Activated T-cell treated with anti-CD3 and anti-CD28 coated beads, Interleukin-2, amount 50 U/mL, for 24 hours (primary cell): ENCODE measurements around the gene FCER1G.

Experiments
- DNase-seq: peaks from one replicate; pipeline ENCODE4 v3.0.0-alpha.2; 2020
- H3K27ac Mint-ChIP-seq: 2 replicates; pipeline ENCODE4 v1.8.0; 2020; ENCODE audit warnings: mild to moderate bottlenecking, mixed read lengths
- H3K27me3 Mint-ChIP-seq: 2 replicates; pipeline ENCODE4 v1.8.0; 2020; ENCODE audit warnings: mixed read lengths
- H3K36me3 Mint-ChIP-seq: 2 replicates; pipeline ENCODE4 v1.8.0; 2020; ENCODE audit warnings: low read depth, mixed read lengths
- H3K4me1 Mint-ChIP-seq: 2 replicates; pipeline ENCODE4 v1.8.0; 2020; ENCODE audit warnings: low read depth, mixed read lengths
- H3K4me3 Mint-ChIP-seq: 2 replicates; pipeline ENCODE4 v1.8.0; 2020; ENCODE audit warnings: mild to moderate bottlenecking, moderate library complexity, mixed read lengths
- H3K9me3 Mint-ChIP-seq: 2 replicates; pipeline ENCODE4 v1.8.0; 2020; ENCODE audit warnings: mixed read lengths

FCER1G gene

DNA sequence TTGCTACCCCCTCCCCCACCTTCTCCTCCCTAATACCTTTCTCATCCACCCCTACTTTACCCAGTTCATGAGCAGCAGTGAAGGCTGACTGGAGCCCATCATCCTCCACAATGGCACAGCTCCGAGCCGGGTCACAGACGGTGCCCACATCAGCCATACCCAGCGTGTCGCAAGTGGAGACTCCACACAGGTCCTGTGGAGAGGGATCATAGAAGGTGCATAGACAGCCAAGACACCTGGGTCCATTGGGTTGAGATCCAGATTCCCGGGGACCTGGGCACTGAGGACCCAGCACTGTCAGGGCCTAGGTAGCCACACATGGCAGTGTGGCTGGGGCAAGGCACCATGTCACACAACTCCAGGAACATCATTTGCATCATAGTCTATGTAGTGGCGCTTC is 19.0 kb upstream of the FCER1G start:
- no peaks in the 10 kb centered on the region for H3K36me3 Mint-ChIP-seq
- H3K27ac Mint-ChIP-seq: no peak overlapping the region
- no peaks in the 10 kb centered on the region for H3K9me3 Mint-ChIP-seq
- peaks cover 35% of the 10 kb centered on the region for H3K4me1 Mint-ChIP-seq
- H3K27me3 Mint-ChIP-seq: no peaks in the 10 kb centered on the region
- H3K4me3 Mint-ChIP-seq: no peak overlapping the region
- DNase-seq: no peak

DNA sequence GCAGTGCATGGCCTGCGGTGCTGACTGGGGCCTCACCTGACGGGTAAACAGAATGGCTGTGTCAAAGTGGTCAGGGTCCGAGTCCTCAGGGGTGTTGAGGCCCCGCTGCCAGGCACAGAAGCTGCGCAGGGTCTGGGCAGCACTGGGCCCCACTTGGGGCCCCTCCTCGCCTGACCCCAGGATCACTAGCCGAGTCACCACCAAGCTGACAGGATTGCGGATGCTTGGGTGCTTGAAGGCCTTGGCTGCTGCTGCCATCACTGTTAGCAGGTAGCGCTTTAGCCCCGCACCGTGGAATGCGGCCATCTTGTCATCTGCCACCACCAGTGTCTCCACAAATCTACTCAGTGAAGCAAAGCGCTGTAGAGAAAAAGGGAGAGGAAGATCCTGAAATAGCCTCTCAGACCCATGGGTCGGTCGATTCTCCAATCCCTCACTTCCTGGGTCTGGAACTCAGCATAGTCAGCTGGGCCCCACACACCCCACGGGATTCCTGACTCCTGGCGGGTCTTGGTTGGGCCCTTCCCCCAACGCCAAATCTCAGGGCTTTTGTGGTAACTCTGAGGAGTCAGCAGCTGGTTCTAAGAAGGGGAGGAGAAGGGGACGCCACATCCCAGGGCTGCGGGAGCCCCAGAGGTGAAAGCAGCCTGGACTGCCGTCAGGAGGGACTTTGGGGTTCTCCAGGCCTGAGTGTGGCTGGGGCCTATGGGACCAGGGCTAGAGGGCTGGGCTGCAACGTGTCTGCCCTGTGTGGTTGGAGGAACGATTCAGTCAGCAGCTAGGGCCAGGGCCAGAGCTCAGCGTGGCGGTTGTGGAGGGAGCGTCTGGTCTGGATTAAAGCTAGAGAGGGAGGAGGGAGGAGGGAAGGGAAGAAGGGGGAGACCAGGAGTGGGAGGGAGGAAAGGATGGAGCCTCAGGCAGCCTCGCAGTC is 18.3 kb upstream of the FCER1G start:
- Mint-ChIP-seq H3K27me3 (no peaks in the 10 kb centered on the region), H3K4me3 (no peak overlapping the region), H3K27ac (peak overlapping the region; percentile 51), H3K9me3 (no peaks in the 10 kb centered on the region), H3K4me1 (peaks cover 42% of the 10 kb centered on the region), H3K36me3 (no peaks in the 10 kb centered on the region)
- no peak for DNase-seq

DNA sequence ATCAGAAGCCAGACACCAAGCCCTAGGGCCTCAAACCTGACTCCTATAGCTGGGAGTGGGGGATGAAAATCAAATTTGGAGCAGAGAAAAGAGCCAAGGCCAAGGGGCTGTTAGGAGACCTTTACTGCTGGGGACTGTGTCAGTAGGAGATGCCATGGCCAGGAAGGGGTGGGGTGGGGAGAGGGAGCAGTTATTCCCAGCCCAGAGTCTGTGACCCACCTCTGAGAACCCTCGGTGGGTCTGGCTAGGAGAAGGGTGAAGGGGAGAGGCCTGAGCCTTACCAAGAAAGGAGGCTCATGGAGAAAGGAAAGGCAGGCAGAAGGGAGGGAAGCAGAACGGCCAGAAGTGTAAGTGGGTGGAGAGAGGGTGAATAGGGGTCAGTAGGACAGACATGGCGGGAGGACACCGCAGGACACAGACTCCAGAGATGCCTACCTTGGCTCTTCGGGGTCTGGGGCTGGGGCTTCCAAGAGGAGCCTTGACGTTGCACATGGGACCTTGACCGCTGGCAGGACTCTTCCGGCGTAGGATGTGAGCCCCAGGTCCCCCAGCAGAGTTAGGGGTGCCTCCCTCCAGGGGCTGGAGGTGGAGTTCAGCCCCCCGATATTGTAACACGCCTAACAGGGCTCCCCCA is 17.4 kb upstream of the FCER1G start:
- H3K4me3 Mint-ChIP-seq: no peak overlapping the region
- H3K4me1 Mint-ChIP-seq: peaks cover 42% of the 10 kb centered on the region
- no peaks in the 10 kb centered on the region for H3K27me3 Mint-ChIP-seq
- H3K27ac Mint-ChIP-seq: no peak overlapping the region
- no peak for DNase-seq
- no peaks in the 10 kb centered on the region for H3K9me3 Mint-ChIP-seq
- peaks cover 6% of the 10 kb centered on the region for H3K36me3 Mint-ChIP-seq

DNA sequence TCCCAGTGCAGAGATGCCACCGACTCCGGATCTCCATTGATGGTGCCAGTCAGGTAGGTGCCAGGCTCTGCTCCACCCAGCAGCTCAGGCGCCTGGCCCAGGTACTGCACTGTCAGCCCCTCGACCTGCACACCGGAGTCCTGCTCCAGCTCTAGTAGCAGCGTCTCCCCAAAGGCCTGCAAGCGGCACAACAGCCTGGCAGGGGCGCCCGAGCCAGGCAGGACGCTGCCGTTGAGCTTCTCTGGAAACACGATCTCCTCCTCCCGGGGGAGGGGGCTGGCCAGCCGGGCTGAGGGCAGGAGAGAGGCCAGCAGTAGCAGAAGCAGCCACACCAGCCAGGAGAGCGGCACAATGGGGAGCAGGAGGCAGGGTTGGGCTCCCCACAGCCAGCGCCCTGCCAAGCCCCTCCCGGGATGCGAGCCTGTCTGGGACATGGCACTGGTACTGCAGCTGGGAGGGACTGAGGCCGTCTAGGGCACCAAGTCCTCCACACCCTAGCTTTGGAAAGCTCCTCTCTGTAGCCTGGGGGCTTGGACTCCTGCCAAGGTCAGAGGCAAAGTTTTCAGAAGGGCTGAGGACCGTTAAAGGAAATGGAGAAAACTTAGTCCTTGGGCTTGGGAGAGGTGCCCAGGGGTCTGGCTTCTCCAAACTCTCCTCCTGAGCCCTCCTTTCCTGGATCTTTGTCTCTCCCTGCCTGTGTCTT is 16.8 kb upstream of the FCER1G start:
- no peak for DNase-seq
- H3K36me3 Mint-ChIP-seq: peaks cover 9% of the 10 kb centered on the region
- H3K4me1 Mint-ChIP-seq: peaks cover 41% of the 10 kb centered on the region
- no peak overlapping the region for H3K27ac Mint-ChIP-seq
- H3K27me3 Mint-ChIP-seq: no peaks in the 10 kb centered on the region
- no peaks in the 10 kb centered on the region for H3K9me3 Mint-ChIP-seq
- no peak overlapping the region for H3K4me3 Mint-ChIP-seq

DNA sequence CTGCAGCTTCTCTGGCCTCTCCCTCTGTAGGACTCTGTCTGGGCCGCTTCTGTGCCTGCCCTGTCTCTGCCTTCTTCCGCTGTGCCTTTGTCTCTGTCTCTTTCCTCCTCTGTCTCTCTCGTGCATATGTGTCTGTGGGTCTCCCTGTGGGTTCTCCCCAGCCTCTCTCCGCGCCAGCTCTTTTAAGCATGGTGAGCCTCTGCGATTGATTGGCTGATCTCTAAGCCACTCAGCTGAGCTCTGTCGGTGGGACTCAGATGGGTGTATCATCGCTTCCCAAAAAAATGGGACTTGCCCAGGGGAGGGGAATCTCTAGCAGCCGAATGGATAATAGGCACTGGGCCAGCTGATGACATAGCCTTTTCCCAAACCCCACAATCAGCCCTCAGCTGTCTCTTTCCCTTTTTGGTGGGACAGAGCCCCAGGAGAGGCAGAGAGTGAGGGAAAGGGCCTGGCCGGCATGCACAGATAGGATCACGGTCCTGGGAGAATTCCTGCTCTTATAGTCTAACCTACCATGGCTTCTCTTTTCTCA is 16.1 kb upstream of the FCER1G start, which contains the start of gene ADAMTS4:
Gene ADAMTS4, minus strand, starts transcription at position 158 of the 535 bp plus-strand sequence. CDS start 427 bp downstream, outside the sequence.
- Mint-ChIP-seq H3K4me1 (peaks cover 47% of the 10 kb centered on the region), H3K27me3 (no peaks in the 10 kb centered on the region), H3K4me3 (no peak within 1 kb of the TSS), H3K36me3 (peaks cover 15% of the 10 kb centered on the region), H3K27ac (peak within 1 kb of the TSS; percentile 96), H3K9me3 (no peaks in the 10 kb centered on the region)
- no peak for DNase-seq

DNA sequence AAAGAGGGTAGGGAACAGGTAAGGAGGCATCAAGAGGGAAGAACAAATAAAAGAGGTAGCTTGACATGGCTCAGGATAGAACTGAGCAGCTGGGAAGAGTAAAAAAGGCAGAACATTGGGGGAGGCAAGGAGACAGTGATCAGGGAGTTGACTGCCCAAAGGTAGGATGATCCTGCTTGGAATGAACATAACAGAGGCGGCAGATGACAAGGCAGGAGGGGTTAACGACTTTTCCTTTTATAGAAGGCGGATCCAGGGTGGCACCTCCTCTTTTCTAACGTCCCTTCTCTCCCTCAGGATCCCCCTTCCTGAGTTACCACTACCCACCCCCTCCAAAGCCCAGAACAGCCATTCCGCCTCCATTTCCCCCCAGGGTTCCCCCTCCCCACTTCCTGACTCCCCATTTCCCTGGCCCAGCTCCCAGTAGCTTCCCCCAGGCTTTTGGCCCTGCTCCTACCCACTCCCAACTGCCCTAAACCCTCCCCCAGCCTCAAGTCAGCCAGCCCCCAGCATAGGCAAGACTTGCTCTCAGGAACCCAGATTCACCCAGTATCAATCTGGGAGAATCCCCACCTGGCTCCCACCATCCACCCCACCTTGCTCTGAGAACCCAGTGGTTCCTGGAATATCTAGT is 15.5 kb upstream of the FCER1G start:
- DNase-seq: no peak
- Mint-ChIP-seq H3K27ac (peak overlapping the region; percentile 96), H3K27me3 (no peaks in the 10 kb centered on the region), H3K4me3 (no peak overlapping the region), H3K9me3 (no peaks in the 10 kb centered on the region), H3K4me1 (peaks cover 52% of the 10 kb centered on the region), H3K36me3 (peaks cover 22% of the 10 kb centered on the region)

DNA sequence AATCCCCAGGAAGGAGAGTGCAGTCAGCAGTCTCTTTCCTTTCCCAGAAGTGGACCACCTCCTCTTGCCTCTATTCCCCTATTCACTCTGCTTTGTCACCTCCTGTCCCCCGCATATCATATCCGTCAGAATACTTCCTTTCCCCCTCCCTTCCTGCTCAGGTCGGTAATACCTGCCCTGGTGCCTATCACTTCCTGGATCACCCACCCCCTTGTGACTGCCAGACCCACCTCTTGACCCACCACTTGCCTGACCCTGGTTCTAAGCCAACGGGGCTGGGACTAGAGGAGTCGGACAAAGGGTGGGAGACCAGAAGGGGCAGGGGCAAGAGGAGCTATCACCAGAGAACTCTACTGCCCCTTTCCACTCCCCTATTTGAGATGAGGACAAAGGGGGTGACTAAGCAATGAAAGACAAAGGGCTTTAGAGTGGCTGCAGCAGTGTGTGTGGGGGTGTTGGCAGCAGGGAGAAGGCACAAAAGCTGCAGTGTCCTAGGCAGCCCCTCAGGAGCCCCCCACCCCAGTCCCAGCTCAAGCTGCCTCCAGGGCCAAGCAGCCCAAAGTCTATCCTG is 14.6 kb upstream of the FCER1G start:
- H3K4me1 Mint-ChIP-seq: peaks cover 50% of the 10 kb centered on the region
- no peaks in the 10 kb centered on the region for H3K9me3 Mint-ChIP-seq
- peaks cover 29% of the 10 kb centered on the region for H3K36me3 Mint-ChIP-seq
- peak overlapping the region; percentile 96 for H3K27ac Mint-ChIP-seq
- H3K4me3 Mint-ChIP-seq: peak overlapping the region; percentile 6
- DNase-seq: peak; percentile 54
- H3K27me3 Mint-ChIP-seq: no peaks in the 10 kb centered on the region

DNA sequence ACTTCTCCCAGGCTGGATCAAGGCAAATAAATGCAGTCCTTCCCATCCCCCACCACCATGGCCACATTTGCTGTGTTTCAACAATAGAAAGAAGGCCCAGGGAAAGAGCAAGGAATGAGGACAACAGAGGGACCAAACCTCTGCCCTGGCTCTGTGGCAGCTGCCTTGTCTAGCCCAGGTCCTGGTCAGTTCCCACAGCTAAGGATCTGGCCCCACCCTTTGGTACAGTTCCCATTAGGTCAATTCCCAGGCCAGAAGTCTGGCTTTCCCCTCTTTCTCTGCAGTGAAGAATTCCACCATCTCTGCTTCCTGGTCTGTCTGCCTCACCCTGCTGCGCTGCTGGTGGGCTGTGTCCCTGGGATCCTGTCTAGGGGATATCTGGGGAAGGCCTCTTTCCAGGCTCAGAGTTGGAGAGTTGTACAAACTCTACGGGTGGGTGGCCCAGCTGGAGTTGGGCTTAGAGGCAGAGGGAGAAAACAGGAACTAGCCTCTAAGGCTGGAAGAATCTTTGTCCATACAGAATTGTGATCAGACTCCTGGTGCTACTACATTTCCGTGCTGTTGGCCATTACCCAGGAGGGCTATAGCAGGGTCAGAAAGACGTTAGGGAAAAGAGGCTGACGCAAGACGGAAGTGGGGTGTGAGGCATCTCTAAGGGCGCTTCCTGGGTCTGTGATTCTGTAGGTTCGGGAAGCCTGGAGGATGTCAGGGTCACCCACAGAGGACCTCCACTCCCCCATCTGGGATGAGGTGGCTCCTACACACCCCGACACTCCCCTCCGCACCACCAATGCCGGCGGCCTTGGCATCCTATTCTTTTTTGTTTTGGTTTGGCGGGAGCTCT is 13.9 kb upstream of the FCER1G start:
- Mint-ChIP-seq H3K9me3 (no peaks in the 10 kb centered on the region), H3K27me3 (no peaks in the 10 kb centered on the region), H3K4me1 (peaks cover 54% of the 10 kb centered on the region), H3K4me3 (peak overlapping the region; percentile 93), H3K27ac (peak overlapping the region; percentile 96), H3K36me3 (peaks cover 36% of the 10 kb centered on the region)
- DNase-seq: no peak

DNA sequence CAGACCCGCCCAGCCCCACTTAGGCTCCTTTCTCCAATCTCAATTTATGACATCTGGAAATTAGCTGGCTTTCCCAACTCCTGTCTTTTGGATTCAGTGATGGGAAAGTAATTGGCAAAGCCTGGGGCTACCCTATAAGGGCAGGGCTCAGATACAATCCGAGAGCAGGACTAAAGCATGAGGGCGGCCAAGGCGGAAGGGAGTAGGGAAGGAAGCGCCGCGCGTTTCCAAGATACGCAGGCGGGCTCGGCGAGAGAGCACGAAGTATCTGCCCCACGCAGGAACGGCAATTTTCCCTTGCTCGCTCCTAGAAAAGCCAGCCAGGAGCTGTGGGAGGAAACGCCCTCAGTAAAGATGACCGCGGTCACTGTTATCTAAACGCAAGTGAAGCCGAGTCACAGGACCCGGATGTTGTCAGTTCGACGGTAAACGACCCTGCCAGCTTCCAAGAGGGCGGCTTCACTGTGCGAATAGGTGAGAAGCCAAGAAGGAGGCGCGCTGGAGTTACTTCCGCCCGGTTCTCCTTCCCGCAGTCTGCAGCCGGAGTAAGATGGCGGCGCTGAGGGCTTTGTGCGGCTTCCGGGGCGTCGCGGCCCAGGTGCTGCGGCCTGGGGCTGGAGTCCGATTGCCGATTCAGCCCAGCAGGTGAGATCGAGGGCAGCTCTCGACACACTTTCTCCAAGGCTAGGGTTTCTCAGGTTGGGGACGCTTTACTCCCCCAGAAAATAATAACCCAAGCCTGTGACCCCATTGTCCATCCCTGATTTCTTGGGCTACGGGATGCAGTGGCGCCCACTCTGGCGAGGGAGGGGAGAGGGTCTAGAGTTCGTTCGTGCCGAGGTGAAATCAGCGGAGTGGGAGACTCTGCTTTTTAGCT is 13.0 kb upstream of the FCER1G start, which contains the start of gene NDUFS2:
Gene NDUFS2, plus strand, starts transcription at position 532 of the 877 bp plus-strand sequence. Its CDS starts 19 bp downstream, at position 551.
- peaks cover 45% of the 10 kb centered on the region for H3K36me3 Mint-ChIP-seq
- H3K4me3 Mint-ChIP-seq: peak within 1 kb of the TSS; percentile 93
- no peaks in the 10 kb centered on the region for H3K9me3 Mint-ChIP-seq
- H3K4me1 Mint-ChIP-seq: peaks cover 60% of the 10 kb centered on the region
- peak within 1 kb of the TSS; percentile 96 for H3K27ac Mint-ChIP-seq
- DNase-seq: peak; percentile 91
- H3K27me3 Mint-ChIP-seq: no peaks in the 10 kb centered on the region

DNA sequence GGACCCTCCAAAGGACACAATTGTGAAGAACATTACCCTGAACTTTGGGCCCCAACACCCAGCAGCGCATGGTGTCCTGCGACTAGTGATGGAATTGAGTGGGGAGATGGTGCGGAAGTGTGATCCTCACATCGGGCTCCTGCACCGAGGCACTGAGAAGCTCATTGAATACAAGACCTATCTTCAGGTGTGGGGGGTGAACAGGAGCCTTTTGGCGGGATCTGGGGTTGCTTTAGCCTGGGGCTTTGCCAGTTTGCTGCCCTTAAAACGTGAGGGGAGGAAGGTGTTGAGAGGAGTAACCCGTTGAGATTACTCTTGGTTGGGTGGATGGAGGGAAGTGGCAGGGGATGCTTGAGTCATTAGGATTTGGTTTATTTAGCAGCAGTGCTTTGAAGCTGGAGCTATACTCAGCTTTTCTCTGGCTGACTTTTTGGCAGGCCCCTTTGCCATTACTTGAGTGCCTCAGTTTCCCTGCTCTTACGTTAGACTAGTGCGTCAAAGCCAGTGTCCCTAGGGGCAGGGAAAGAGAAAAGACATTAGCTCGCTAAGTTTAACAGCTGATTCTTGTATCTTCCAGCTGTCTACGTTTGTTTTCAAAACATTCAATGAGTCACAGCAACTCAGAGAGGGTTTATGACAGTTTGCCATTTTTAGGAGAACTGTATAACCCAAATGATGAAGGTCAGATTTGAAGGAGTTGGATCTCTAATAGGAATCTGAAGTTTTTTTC is 8.5 kb upstream of the FCER1G start:
- no peaks in the 10 kb centered on the region for H3K27me3 Mint-ChIP-seq
- peaks cover 56% of the 10 kb centered on the region for H3K4me1 Mint-ChIP-seq
- H3K36me3 Mint-ChIP-seq: peaks cover 81% of the 10 kb centered on the region
- no peak overlapping the region for H3K4me3 Mint-ChIP-seq
- DNase-seq: no peak
- H3K9me3 Mint-ChIP-seq: no peaks in the 10 kb centered on the region
- peak overlapping the region; percentile 71 for H3K27ac Mint-ChIP-seq

DNA sequence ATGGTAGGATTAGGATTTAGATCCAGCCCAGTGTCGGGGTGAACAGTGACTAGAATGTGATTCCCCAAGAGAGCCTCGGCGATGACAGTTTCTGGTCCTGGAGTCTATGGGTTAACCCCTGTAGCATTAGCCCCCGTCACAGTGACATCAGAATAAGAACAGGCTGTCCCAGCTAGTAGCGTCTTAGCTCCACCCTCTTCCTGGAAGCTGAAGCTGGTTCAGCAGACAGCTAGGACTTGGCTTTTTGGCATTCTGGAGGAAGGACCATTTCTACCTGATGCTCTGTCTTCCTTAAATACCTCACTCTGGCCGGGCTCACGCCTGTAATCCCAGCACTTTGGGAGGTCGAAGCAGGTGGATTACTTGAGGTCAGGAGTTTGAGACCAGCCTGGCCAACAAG is 7.9 kb upstream of the FCER1G start:
- no peaks in the 10 kb centered on the region for H3K27me3 Mint-ChIP-seq
- H3K4me1 Mint-ChIP-seq: peaks cover 52% of the 10 kb centered on the region
- peak overlapping the region; percentile 50 for H3K27ac Mint-ChIP-seq
- H3K36me3 Mint-ChIP-seq: peaks cover 87% of the 10 kb centered on the region
- H3K9me3 Mint-ChIP-seq: no peaks in the 10 kb centered on the region
- no peak overlapping the region for H3K4me3 Mint-ChIP-seq
- no peak for DNase-seq
